DMS79 treated with DMSO at 0.1 percent for 48 hours (cell line): ENCODE data around the gene STXBP1.

Experiments used
- DNase-seq: peaks from one replicate; lab custom pipeline; 2025; lab: John Stamatoyannopoulos, UW

The STXBP1 gene

GRCh38 chr9:127693143-127693542 is 81.1 kb downstream of the STXBP1 start:
- DNase-seq: no peak

- no peak for DNase-seq
These were observed 81.6 kb downstream of the STXBP1 start for GRCh38 chr9:127693697-127694096.

GRCh38 chr9:127694890-127695720 is 83.0 kb downstream of the STXBP1 start:
- DNase-seq: no peak

GRCh38 chr9:127697575-127697974 is 85.5 kb downstream of the STXBP1 start:
- no peak for DNase-seq

- no peak for DNase-seq
These were observed 86.3 kb downstream of the STXBP1 start for GRCh38 chr9:127698386-127698785.

GRCh38 chr9:127698985-127699670 is 87.1 kb downstream of the STXBP1 start:
- DNase-seq: no peak

- no peak for DNase-seq
These were observed 88.1 kb downstream of the STXBP1 start for GRCh38 chr9:127700140-127700539.

- peak; percentile 49 for DNase-seq
These were observed 88.6 kb downstream of the STXBP1 start for GRCh38 chr9:127700594-127701255.

GRCh38 chr9:127703289-127703946 is 91.3 kb downstream of the STXBP1 start:
- no peak for DNase-seq

GRCh38 chr9:127705577-127706379 is 93.7 kb downstream of the STXBP1 start:
- no peak for DNase-seq

GRCh38 chr9:127706836-127707241 is 94.8 kb downstream of the STXBP1 start, which contains the start of gene CFAP157:
CFAP157 (plus strand) TSS chr9:127706988; CDS start chr9:127707032, 44 bp downstream.
- DNase-seq: no peak

- DNase-seq: no peak
These were observed 95.7 kb downstream of the STXBP1 start for GRCh38 chr9:127707766-127708165.

- DNase-seq: no peak
These were observed 97.0 kb downstream of the STXBP1 start for GRCh38 chr9:127708952-127709587.

- no peak for DNase-seq
These were observed 98.2 kb downstream of the STXBP1 start for GRCh38 chr9:127710204-127710783.

- DNase-seq: no peak
These were observed 99.2 kb downstream of the STXBP1 start for GRCh38 chr9:127711226-127711701.

- no peak for DNase-seq
These were observed 99.8 kb downstream of the STXBP1 start for GRCh38 chr9:127711831-127712274.

GRCh38 chr9:127712371-127712770 is 100.3 kb downstream of the STXBP1 start:
- no peak for DNase-seq

- no peak for DNase-seq
These were observed 100.8 kb downstream of the STXBP1 start for GRCh38 chr9:127712867-127713266.

- no peak for DNase-seq
These were observed 102.1 kb downstream of the STXBP1 start for GRCh38 chr9:127714020-127714750.
